ENCODE data around the gene RCN2. TPM values are rescaled to one million over a fixed set of nuclear protein-coding genes. Genes with fewer than 3 reads are reported as not detected.
A peak's percentile ranks its signal among the peaks of the same experiment; 100 is the strongest.

Gene RCN2
- total and polyA plus RNA-seq, 2 of the 13 experiments (the other 11 are each of a cell fraction or from before 2014, with no cell fraction given) = 84.4 to 89.0 TPM

DNA sequence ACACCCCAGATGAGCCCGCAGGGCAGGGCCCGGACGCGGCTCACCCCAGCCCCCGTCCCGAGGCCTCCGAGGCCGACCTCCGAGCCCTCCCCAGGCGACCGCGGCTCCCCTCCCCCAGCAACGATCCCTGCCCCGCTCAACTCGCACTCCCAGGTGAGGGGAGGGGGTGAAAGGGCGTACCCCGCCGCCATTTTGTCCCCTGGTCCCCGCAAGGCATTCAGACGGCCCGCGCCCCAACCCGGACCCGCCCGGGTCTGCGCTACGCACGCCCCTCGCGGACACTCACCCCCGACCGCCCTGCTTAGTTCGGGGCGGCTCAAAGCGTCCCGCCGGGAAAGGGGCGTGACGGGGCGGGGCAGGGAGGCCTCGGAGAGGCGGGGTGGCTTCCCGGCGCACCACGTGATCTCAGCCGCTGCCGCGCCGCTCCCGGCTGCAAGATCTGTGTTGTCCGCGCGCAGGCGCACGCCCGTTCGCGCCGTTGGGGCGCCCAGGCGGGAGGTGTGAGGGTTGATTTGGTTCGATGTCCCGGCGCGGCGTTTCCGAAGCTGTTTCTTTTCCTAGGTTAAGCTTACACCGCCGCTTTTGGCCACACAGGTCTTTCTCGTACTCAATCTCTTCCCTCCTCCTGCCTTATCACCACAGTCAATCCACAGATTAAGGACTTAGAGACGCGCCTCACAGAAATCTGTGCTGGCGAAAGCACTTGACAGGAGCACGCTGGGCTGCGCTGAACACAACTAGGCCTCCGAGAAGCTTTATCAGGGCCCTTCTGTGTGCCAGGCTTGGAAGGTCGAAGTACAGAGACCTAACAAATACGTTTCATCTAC, 26.3 kb upstream of the RCN2 start, which contains the start of gene SCAPER (continued):
- TF ChIP-seq, protein P1, sequence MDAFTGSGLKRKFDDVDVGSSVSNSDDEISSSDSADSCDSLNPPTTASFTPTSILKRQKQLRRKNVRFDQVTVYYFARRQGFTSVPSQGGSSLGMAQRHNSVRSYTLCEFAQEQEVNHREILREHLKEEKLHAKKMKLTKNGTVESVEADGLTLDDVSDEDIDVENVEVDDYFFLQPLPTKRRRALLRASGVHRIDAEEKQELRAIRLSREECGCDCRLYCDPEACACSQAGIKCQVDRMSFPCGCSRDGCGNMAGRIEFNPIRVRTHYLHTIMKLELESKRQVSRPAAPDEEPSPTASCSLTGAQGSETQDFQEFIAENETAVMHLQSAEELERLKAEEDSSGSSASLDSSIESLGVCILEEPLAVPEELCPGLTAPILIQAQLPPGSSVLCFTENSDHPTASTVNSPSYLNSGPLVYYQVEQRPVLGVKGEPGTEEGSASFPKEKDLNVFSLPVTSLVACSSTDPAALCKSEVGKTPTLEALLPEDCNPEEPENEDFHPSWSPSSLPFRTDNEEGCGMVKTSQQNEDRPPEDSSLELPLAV (CRISPR knock-in tag; conservative IDR thresholded peaks at IDR 0.05; ENCODE audit: low read depth) = no peak; the same call in 1 of the 2 replicates
- TF ChIP-seq, protein P2, sequence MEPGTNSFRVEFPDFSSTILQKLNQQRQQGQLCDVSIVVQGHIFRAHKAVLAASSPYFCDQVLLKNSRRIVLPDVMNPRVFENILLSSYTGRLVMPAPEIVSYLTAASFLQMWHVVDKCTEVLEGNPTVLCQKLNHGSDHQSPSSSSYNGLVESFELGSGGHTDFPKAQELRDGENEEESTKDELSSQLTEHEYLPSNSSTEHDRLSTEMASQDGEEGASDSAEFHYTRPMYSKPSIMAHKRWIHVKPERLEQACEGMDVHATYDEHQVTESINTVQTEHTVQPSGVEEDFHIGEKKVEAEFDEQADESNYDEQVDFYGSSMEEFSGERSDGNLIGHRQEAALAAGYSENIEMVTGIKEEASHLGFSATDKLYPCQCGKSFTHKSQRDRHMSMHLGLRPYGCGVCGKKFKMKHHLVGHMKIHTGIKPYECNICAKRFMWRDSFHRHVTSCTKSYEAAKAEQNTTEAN (CRISPR knock-in tag; conservative IDR thresholded peaks at IDR 0.05) = peak; percentile 83
- TF ChIP-seq ZNF577 (CRISPR knock-in tag; IDR thresholded peaks at IDR 0.05; ENCODE audit: borderline replicate concordance, low read depth) (peak; percentile 96), ZNF24 (IDR thresholded peaks at IDR 0.05) (no peak), NFE2 (CRISPR knock-in tag; IDR thresholded peaks at IDR 0.05) (no peak), GABPB1 (CRISPR knock-in tag; IDR thresholded peaks at IDR 0.05) (peak; percentile 76), ZFP36L2 (CRISPR knock-in tag; IDR thresholded peaks at IDR 0.05) (no peak; the same call in 1 of the 2 replicates), ZNF256 (CRISPR knock-in tag; conservative IDR thresholded peaks at IDR 0.05) (peak; percentile 98), SP1 (IDR thresholded peaks at IDR 0.05) (no peak), SP1 (CRISPR knock-in tag; IDR thresholded peaks at IDR 0.05) (peak; percentile 87), JUN (CRISPR knock-in tag; IDR thresholded peaks at IDR 0.05) (peak; percentile 77; the same call in 1 of the 2 replicates), KDM5B (CRISPR knock-in tag; IDR thresholded peaks at IDR 0.05; ENCODE audit: borderline replicate concordance) (peak; percentile 99), ZNF564 (CRISPR knock-in tag; IDR thresholded peaks at IDR 0.05) (peak; percentile 89), DMAP1 (CRISPR knock-in tag; IDR thresholded peaks at IDR 0.05) (peak; percentile 72; the same call in 1 of the 2 replicates), EP300 (IDR thresholded peaks at IDR 0.05; ENCODE audit: low read depth in 2 of 2, low read length in 2 of 2) (no peak), EP300 (CRISPR knock-in tag; IDR thresholded peaks at IDR 0.05; ENCODE audit: borderline replicate concordance) (no peak), PCBP2 (optimal IDR thresholded peaks at IDR 0.05; ENCODE audit: low read depth, low read length, poor library complexity, severe bottlenecking) (no peak), ZNF724P (CRISPR knock-in tag; IDR thresholded peaks at IDR 0.05; ENCODE audit: borderline replicate concordance) (peak; percentile 93), FOXO1 (CRISPR knock-in tag; IDR thresholded peaks at IDR 0.05) (peak; percentile 46; the same call in 1 of the 2 replicates), KDM4B (CRISPR knock-in tag; IDR thresholded peaks at IDR 0.05) (no peak; the same call in none of the 2 replicates), KAT2B (IDR thresholded peaks at IDR 0.05; ENCODE audit: borderline replicate concordance, low read depth, low read length) (no peak)
- TF ChIP-seq, protein P3, sequence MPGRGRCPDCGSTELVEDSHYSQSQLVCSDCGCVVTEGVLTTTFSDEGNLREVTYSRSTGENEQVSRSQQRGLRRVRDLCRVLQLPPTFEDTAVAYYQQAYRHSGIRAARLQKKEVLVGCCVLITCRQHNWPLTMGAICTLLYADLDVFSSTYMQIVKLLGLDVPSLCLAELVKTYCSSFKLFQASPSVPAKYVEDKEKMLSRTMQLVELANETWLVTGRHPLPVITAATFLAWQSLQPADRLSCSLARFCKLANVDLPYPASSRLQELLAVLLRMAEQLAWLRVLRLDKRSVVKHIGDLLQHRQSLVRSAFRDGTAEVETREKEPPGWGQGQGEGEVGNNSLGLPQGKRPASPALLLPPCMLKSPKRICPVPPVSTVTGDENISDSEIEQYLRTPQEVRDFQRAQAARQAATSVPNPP (CRISPR knock-in tag; IDR thresholded peaks at IDR 0.05) = no peak
- TF ChIP-seq, protein P4, sequence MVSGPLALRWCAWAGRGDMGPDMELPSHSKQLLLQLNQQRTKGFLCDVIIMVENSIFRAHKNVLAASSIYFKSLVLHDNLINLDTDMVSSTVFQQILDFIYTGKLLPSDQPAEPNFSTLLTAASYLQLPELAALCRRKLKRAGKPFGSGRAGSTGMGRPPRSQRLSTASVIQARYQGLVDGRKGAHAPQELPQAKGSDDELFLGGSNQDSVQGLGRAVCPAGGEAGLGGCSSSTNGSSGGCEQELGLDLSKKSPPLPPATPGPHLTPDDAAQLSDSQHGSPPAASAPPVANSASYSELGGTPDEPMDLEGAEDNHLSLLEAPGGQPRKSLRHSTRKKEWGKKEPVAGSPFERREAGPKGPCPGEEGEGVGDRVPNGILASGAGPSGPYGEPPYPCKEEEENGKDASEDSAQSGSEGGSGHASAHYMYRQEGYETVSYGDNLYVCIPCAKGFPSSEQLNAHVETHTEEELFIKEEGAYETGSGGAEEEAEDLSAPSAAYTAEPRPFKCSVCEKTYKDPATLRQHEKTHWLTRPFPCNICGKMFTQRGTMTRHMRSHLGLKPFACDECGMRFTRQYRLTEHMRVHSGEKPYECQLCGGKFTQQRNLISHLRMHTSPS (CRISPR knock-in tag; IDR thresholded peaks at IDR 0.05; ENCODE audit: low read depth) = peak; percentile 53; the same call in 1 of the 2 replicates
